K562 (cell line): Measurements from ENCODE around the gene CPPED1. TPM values are rescaled to one million over a fixed set of nuclear protein-coding genes. Genes with fewer than 3 reads are reported as not detected.

Experiments
- ATAC-seq: fragments of 200-7000 bp; cut with Tn5 transposase; 3 replicates; pipeline ENCODE4 v1.9.1; 2020; ENCODE audit warnings: moderate library complexity
- BruUV-seq: library from RNA; stranded (reverse); fragments of 400-500 nt; replicated peaks from 2 replicates; lab custom pipeline; 2021; lab: Mats Ljungman, UMichigan
- CTCF ChIA-PET: fragments of 300-600 bp; formaldehyde crosslinking; extraction: SDS; loops from one replicate; lab custom pipeline; 2021; ENCODE audit warnings: low intra/inter-chr PET ratio; lab: Yijun Ruan, JAX
- POLR2A ChIA-PET: fragments of 300-600, 350-650 bp; sonication (Branson Sonifier 250); formaldehyde crosslinking; extraction: SDS; loops from one replicate; lab custom pipeline; 2021; ENCODE audit warnings: antibody characterized with exemption, inconsistent platforms; lab: Yijun Ruan, JAX
- DNase-seq, 4 experiments: peaks; one replicate each; pipeline versions ENCODE4 v3.0.0 to v3.0.0-alpha.2; 2011 to 2018; ENCODE audit warnings: low spot score in 3 of 4, mixed read lengths in 3 of 4; ENCODE audit errors: extremely low read depth in 1 of 4
- FAIRE-seq: peaks from 2 replicates; lab custom pipeline; 2011; peaks lifted over from hg19 to GRCh38; lab: Jason Lieb, UNC
- H2AFZ ChIP-seq: 2 replicates; pipeline ENCODE4 v1.6.0; 2011; ENCODE audit warnings: low read depth, low read length, control low read depth, inconsistent platforms
- H3K27ac ChIP-seq: fragments of 200-600 bp; 3 replicates; pipeline ENCODE4 v1.8.0; 2011; ENCODE audit warnings: low read depth, mild to moderate bottlenecking, control low read depth, inconsistent platforms, low read length, moderate library complexity, mixed read lengths; ENCODE audit errors: extremely low read depth
- H3K27me3 ChIP-seq, 2 experiments: fragments of 300-600 bp in 1 of 2; 2 replicates in 1 of 2; 3 replicates in 1 of 2; pipeline versions ENCODE4 v1.6.0 to v1.8.0; 2011; ENCODE audit warnings: inconsistent platforms in 2 of 2, low read length in 2 of 2, mild to moderate bottlenecking in 1 of 2, mixed read lengths in 1 of 2, moderate library complexity in 1 of 2; ENCODE audit not compliant: control insufficient read depth in 2 of 2, insufficient read depth in 2 of 2
- H3K36me3 ChIP-seq: fragments of 300-600 bp; 3 replicates; pipeline ENCODE4 v1.8.0; 2011; ENCODE audit warnings: mild to moderate bottlenecking, low read length, inconsistent platforms; ENCODE audit not compliant: control insufficient read depth, insufficient read depth
- H3K4me1 ChIP-seq, 2 experiments: fragments of 200-600 bp in 1 of 2; replicated peaks in 1 of 2; 2 replicates in 1 of 2; 3 replicates in 1 of 2; pipeline versions ENCODE4 v1.5.1 to v1.8.0; 2011; ENCODE audit warnings: inconsistent platforms in 2 of 2, low read length in 2 of 2, mild to moderate bottlenecking in 1 of 2, mixed read lengths in 1 of 2, moderate library complexity in 1 of 2; ENCODE audit not compliant: control insufficient read depth in 2 of 2, insufficient read depth in 2 of 2
- H3K4me2 ChIP-seq: 2 replicates; pipeline ENCODE4 v1.6.1; 2011; ENCODE audit warnings: low read length, control low read depth, inconsistent platforms, mixed read lengths; ENCODE audit not compliant: insufficient read depth
- H3K4me3 ChIP-seq: fragments of 200-600 bp; sonication (generic), shearing (Covaris generic); 2 replicates; pipeline ENCODE4 v1.5.1; 2016; ENCODE audit warnings: control low read depth, inconsistent platforms
- H3K79me2 ChIP-seq: fragments of 200-600 bp; 3 replicates; pipeline ENCODE4 v1.8.0; 2011; ENCODE audit warnings: low read length, inconsistent platforms; ENCODE audit not compliant: control insufficient read depth, insufficient read depth
- H3K9ac ChIP-seq, 2 experiments: 2 replicates each; pipeline versions ENCODE4 v1.6.0 to v1.6.1; 2011; ENCODE audit warnings: low read depth in 2 of 2, low read length in 2 of 2, control low read depth in 1 of 2, inconsistent platforms in 1 of 2, mild to moderate bottlenecking in 1 of 2, mixed read lengths in 1 of 2; ENCODE audit not compliant: insufficient read depth in 1 of 2
- H3K9me1 ChIP-seq: one replicate; pipeline ENCODE4 v1.6.0; 2011; ENCODE audit warnings: inconsistent platforms, mild to moderate bottlenecking, low read length, moderate library complexity; ENCODE audit not compliant: control insufficient read depth, insufficient read depth
- H3K9me3 ChIP-seq: replicated peaks from 2 replicates; pipeline ENCODE4 v1.5.1; 2011; ENCODE audit warnings: low read depth, low read length, inconsistent platforms; ENCODE audit not compliant: control insufficient read depth, insufficient read depth
- H4K20me1 ChIP-seq: replicated peaks from 2 replicates; pipeline ENCODE4 v1.6.1; 2011; ENCODE audit warnings: low read length, inconsistent platforms, mixed read lengths; ENCODE audit not compliant: control insufficient read depth, insufficient read depth
- E2F5 ChIP-seq: sonication (generic); formaldehyde crosslinking; IDR thresholded peaks from 2 replicates; pipeline ENCODE4 v1.8.0; 2022; ENCODE audit warnings: mild to moderate bottlenecking, missing genetic modification reagents
- GTF3C2 ChIP-seq: IDR thresholded peaks from 3 replicates; pipeline ENCODE4 v1.6.1; 2011; ENCODE audit warnings: borderline replicate concordance, mild to moderate bottlenecking, moderate library complexity; ENCODE audit not compliant: insufficient read length; ENCODE audit errors: extremely low read depth
- NFE2 ChIP-seq: IDR thresholded peaks from 2 replicates; pipeline ENCODE4 v1.6.1; 2014; ENCODE audit warnings: antibody characterized with exemption, low read depth
- SPI1 ChIP-seq: IDR thresholded peaks from 2 replicates; pipeline ENCODE4 v1.6.1; 2011; ENCODE audit warnings: low read depth, low read length, control low read depth, borderline replicate concordance
- THRAP3 ChIP-seq: fragments of 450-650 bp; IDR thresholded peaks from 2 replicates; pipeline ENCODE4 v1.6.1; 2016; ENCODE audit warnings: mild to moderate bottlenecking, inconsistent platforms, borderline replicate concordance
- USF2 ChIP-seq: sonication (generic); formaldehyde crosslinking; IDR thresholded peaks from 2 replicates; pipeline ENCODE4 v1.5.0; 2020; ENCODE audit warnings: missing genetic modification reagents
- ZNF347 ChIP-seq: fragments of 450-650 bp; formaldehyde crosslinking; IDR thresholded peaks from 2 replicates; pipeline ENCODE4 v1.4.0; 2020; ENCODE audit warnings: low read depth, mild to moderate bottlenecking, moderate library complexity
- WGBS: fragments of 100-300 bp; shearing (Covaris generic); methylation state at CpG from one replicate; pipeline ENCODE4 v1.1.6; 2016; ENCODE audit warnings: low coverage, mixed read lengths; ENCODE audit not compliant: insufficient coverage; ENCODE audit errors: missing lambda C conversion rate; 5-methylcytosine and 5-hydroxymethylcytosine counted together
- in situ Hi-C: fragments of 300-500 bp; cut with MboI; formaldehyde crosslinking; loops from 4 replicates; pipeline ENCODE4 v1.15.0; 2018; ENCODE audit warnings: inconsistent platforms, mixed read lengths
- intact Hi-C: fragments of 100-400 bp; cut with micrococcal nuclease; formaldehyde crosslinking; loops from 2 replicates; pipeline ENCODE4 v1.14.2; 2022
- polyA plus RNA-seq, 8 experiments: library from polyadenylated mRNA; depleted of rRNA in 4 of 8; stranded (reverse) in 5 of 8; unstranded in 3 of 8; fragments of >200 nt; fragmentation: Nextera tagmentation in 2 of 8; fragmentation: Illumina TruSeq in 1 of 8; extraction: Ambion mirVana in 2 of 8; extraction: Trizol in 1 of 8; gene quantifications; 2 replicates each; pipeline versions ENCODE4 v1.2.1 to v1.2.3, GENCODE V29; 2011 to 2014; ENCODE audit warnings: inconsistent platforms in 1 of 8, missing spikeins in 1 of 8
- total RNA-seq, 7 experiments: library from RNA; depleted of rRNA in 6 of 7; stranded (reverse); fragments of >200 nt in 6 of 7; fragmentation: Illumina TruSeq in 2 of 7; extraction: Trizol in 2 of 7; gene quantifications; 2 replicates each; pipeline versions ENCODE4 v1.2.1 to v1.2.3, GENCODE V29; 2011 to 2021; ENCODE audit warnings: low replicate concordance in 1 of 7

CPPED1 gene
- total and polyA plus RNA-seq, 9 of the 15 experiments (the other 6 are each of a cell fraction or from before 2014, with no cell fraction given): 7.5 to 25.7 (median 16.9) TPM

GRCh38 chr16:12678983-12679382 is 124.7 kb downstream of the CPPED1 start (continued):
- TF ChIP-seq USF2: no peak
- no peak for TF ChIP-seq THRAP3
- TF ChIP-seq GTF3C2: no peak
- no peak for TF ChIP-seq NFE2
- no peak for TF ChIP-seq E2F5 (CRISPR knock-in tag)

GRCh38 chr16:12677502-12677901 is 126.2 kb downstream of the CPPED1 start:
- Histone ChIP-seq H3K4me2 (no peak overlapping the region), H2AFZ (no peak overlapping the region), H3K9me3 (no peaks in the 10 kb centered on the region), H3K9ac (no peak overlapping the region), H3K27ac (no peak overlapping the region), H3K4me1 (peaks cover 3 to 13% of the 10 kb centered on the region in 2 experiments; a peak in 4 of 5 replicates), H4K20me1 (0 out of 2 replicates have a peak, but pooled peaks cover 3% of the 10 kb centered on the region), H3K4me3 (no peak overlapping the region), H3K27me3 (no peaks in the 10 kb centered on the region), H3K36me3 (no peaks in the 10 kb centered on the region), H3K9me1 (no peaks in the 10 kb centered on the region), H3K79me2 (no peaks in the 10 kb centered on the region)
- FAIRE-seq: no peak
- 65% methylated on average over 6 of the region's 8 CpGs for WGBS
- no peak for ATAC-seq
- POLR2A ChIA-PET: no interaction called here
- no peak for DNase-seq
- intact Hi-C loops (no loop called here), in situ Hi-C loops (no loop called here)
- no peak for TF ChIP-seq ZNF347
- TF ChIP-seq SPI1: peak; percentile 40; the same call in 1 of the 2 replicates
- no TSS peak for BruUV-seq
- CTCF ChIA-PET: no interaction called here
